GM23338 (cell line): Measurements from ENCODE around the gene NAA80. TPM values are rescaled to one million over a fixed set of nuclear protein-coding genes. Genes with fewer than 3 reads are reported as not detected.

Experiments used
- ATAC-seq: fragments of 200-7000 bp; cut with Tn5 transposase; 3 replicates; pipeline ENCODE4 v1.9.1; 2020
- DNase-seq: peaks from one replicate; pipeline ENCODE4 v3.0.0-alpha.2; 2015; ENCODE audit warnings: low spot score
- H2AFZ ChIP-seq: fragments of 200-600 bp; sonication (generic); 2 replicates; pipeline ENCODE4 v1.8.0; 2016; ENCODE audit warnings: antibody characterized with exemption, mild to moderate bottlenecking, moderate library complexity
- H3F3A ChIP-seq: fragments of 200-600 bp; sonication (generic); replicated peaks from 2 replicates; pipeline ENCODE4 v1.8.0; 2017; ENCODE audit warnings: antibody characterized with exemption, mixed run types, low read depth
- H3K27ac ChIP-seq: fragments of 200-600 bp; sonication (generic); 2 replicates; pipeline ENCODE4 v1.6.1; 2016; ENCODE audit warnings: low read depth
- H3K27me3 ChIP-seq: fragments of 200-600 bp; sonication (generic); 2 replicates; pipeline ENCODE4 v1.8.0; 2016; ENCODE audit warnings: mild to moderate bottlenecking, mixed run types, moderate library complexity; ENCODE audit not compliant: insufficient read depth
- H3K36me3 ChIP-seq: fragments of 200-600 bp; sonication (generic); 2 replicates; pipeline ENCODE4 v1.8.0; 2016; ENCODE audit warnings: mild to moderate bottlenecking; ENCODE audit not compliant: insufficient read depth
- H3K4me1 ChIP-seq: fragments of 200-600 bp; sonication (generic); 2 replicates; pipeline ENCODE4 v1.8.0; 2016; ENCODE audit warnings: mild to moderate bottlenecking, moderate library complexity; ENCODE audit not compliant: insufficient read depth
- H3K4me2 ChIP-seq: fragments of 200-600 bp; sonication (generic); 2 replicates; pipeline ENCODE4 v1.7.1; 2017; ENCODE audit warnings: mixed run types
- H3K4me3 ChIP-seq: fragments of 200-600 bp; sonication (generic); 2 replicates; pipeline ENCODE4 v1.6.1; 2016; ENCODE audit warnings: mixed run types
- H3K79me2 ChIP-seq: fragments of 200-600 bp; sonication (generic); replicated peaks from 2 replicates; pipeline ENCODE4 v1.8.0; 2017; ENCODE audit warnings: mild to moderate bottlenecking; ENCODE audit not compliant: insufficient read depth
- H3K9me2 ChIP-seq: fragments of 200-600 bp; sonication (generic); 2 replicates; pipeline ENCODE4 v1.8.0; 2017; ENCODE audit not compliant: insufficient read depth
- H4K20me1 ChIP-seq: fragments of 200-600 bp; sonication (generic); replicated peaks from 2 replicates; pipeline ENCODE4 v1.8.0; 2017; ENCODE audit warnings: mild to moderate bottlenecking; ENCODE audit not compliant: insufficient read depth
- H3K27ac Mint-ChIP-seq: 2 replicates; pipeline ENCODE4 v1.8.0; 2020; ENCODE audit warnings: inconsistent platforms, mild to moderate bottlenecking, moderate library complexity, mixed read lengths
- H3K27me3 Mint-ChIP-seq: 3 replicates; pipeline ENCODE4 v1.8.0; 2022; ENCODE audit warnings: low read depth, mild to moderate bottlenecking, moderate library complexity, mixed read lengths, inconsistent platforms; ENCODE audit not compliant: insufficient read depth, poor library complexity
- H3K36me3 Mint-ChIP-seq: 3 replicates; pipeline ENCODE4 v1.8.0; 2021; ENCODE audit warnings: low read depth, mild to moderate bottlenecking, inconsistent platforms, moderate library complexity, mixed read lengths
- H3K4me1 Mint-ChIP-seq: 3 replicates; pipeline ENCODE4 v1.8.0; 2020; ENCODE audit warnings: mild to moderate bottlenecking, inconsistent platforms, mixed read lengths
- H3K4me3 Mint-ChIP-seq: 3 replicates; pipeline ENCODE4 v1.8.0; 2021; ENCODE audit warnings: moderate library complexity, mild to moderate bottlenecking, inconsistent platforms, mixed read lengths
- H3K9me3 Mint-ChIP-seq: 3 replicates; pipeline ENCODE4 v1.8.0; 2020; ENCODE audit warnings: moderate library complexity, mild to moderate bottlenecking, inconsistent platforms, mixed read lengths
- CREB1 ChIP-seq: fragments of 250-450 bp; sonication (Bioruptor Pico); IDR thresholded peaks from 2 replicates; pipeline ENCODE4 v1.5.0; 2020; ENCODE audit warnings: low read depth, mild to moderate bottlenecking, moderate library complexity
- CTCF ChIP-seq, 2 experiments: fragments of 200-600 bp in 1 of 2; sonication (generic) in 1 of 2; conservative IDR thresholded peaks; 2 replicates each; pipeline versions ENCODE4 v1.5.1 to v1.6.1; 2016 to 2017; ENCODE audit warnings: antibody characterized with exemption in 2 of 2, low read depth in 2 of 2, mild to moderate bottlenecking in 2 of 2, moderate library complexity in 1 of 2
- ETS1 ChIP-seq: IDR thresholded peaks from 2 replicates; pipeline ENCODE4 v1.6.1; 2016; ENCODE audit warnings: antibody characterized with exemption
- EZH2 ChIP-seq: fragments of 200-600 bp; sonication (generic); IDR thresholded peaks from one replicate; pipeline ENCODE4 v1.8.0; 2017; ENCODE audit warnings: antibody characterized with exemption, mild to moderate bottlenecking, low read depth; ENCODE audit not compliant: unreplicated experiment
- EZH2phosphoT487 ChIP-seq: fragments of 200-600 bp; sonication (generic); IDR thresholded peaks from one replicate; pipeline ENCODE4 v1.8.1; 2018; ENCODE audit warnings: antibody characterized with exemption; ENCODE audit not compliant: unreplicated experiment
- JUNB ChIP-seq: IDR thresholded peaks from one replicate; pipeline ENCODE4 v1.6.1; 2016; ENCODE audit warnings: antibody characterized with exemption; ENCODE audit not compliant: unreplicated experiment
- NANOG ChIP-seq: IDR thresholded peaks from 2 replicates; pipeline ENCODE4 v1.6.1; 2016; ENCODE audit warnings: antibody characterized with exemption, borderline replicate concordance
- POLR2AphosphoS5 ChIP-seq: IDR thresholded peaks from 2 replicates; pipeline ENCODE4 v1.6.1; 2016; ENCODE audit warnings: antibody characterized with exemption, low read depth
- REST ChIP-seq: IDR thresholded peaks from one replicate; pipeline ENCODE4 v1.6.1; 2018; ENCODE audit warnings: antibody characterized with exemption; ENCODE audit not compliant: unreplicated experiment
- STAT1 ChIP-seq: IDR thresholded peaks from one replicate; pipeline ENCODE4 v1.6.1; 2016; ENCODE audit warnings: antibody characterized with exemption; ENCODE audit not compliant: unreplicated experiment
- ZNF331 ChIP-seq: fragments of 250-450 bp; sonication (Bioruptor Pico); IDR thresholded peaks from 2 replicates; pipeline ENCODE4 v1.5.0; 2020; ENCODE audit warnings: low read depth, mild to moderate bottlenecking, moderate library complexity
- ZNF462 ChIP-seq: fragments of 250-450 bp; sonication (Bioruptor Pico); IDR thresholded peaks from 2 replicates; pipeline ENCODE4 v1.5.0; 2020; ENCODE audit warnings: mild to moderate bottlenecking, moderate library complexity
- polyA plus RNA-seq: library from polyadenylated mRNA; unstranded; fragments of >200 nt; fragmentation: Nextera tagmentation; extraction: Ambion mirVana; gene quantifications from 2 replicates; pipeline ENCODE4 v1.2.1, GENCODE V29; 2016
- total RNA-seq: library from RNA; depleted of rRNA; stranded (reverse); fragments of >200 nt; shearing (Covaris generic); gene quantifications from 2 replicates; pipeline ENCODE4 v1.2.3, GENCODE V29; 2014

The NAA80 gene
- total and polyA plus RNA-seq, 2 experiments from 2014 or later = 12.1 to 16.7 TPM

GRCh38 chr3:50268276-50268675, 30.9 kb downstream of the NAA80 start:
- TF ChIP-seq POLR2AphosphoS5 (no peak), CTCF (conservative IDR thresholded peaks at IDR 0.05; ENCODE audit: low read depth in 2 of 2) (no peak), ZNF331 (no peak), NANOG (no peak), ETS1 (no peak), REST (no peak), EZH2 (no peak), STAT1 (no peak), JUNB (no peak), EZH2phosphoT487 (no peak), CREB1 (CRISPR knock-in tag) (no peak), ZNF462 (CRISPR knock-in tag) (no peak)
- H3K4me1 Mint-ChIP-seq = peaks cover 60% of the 10 kb centered on the region
- no peaks in the 10 kb centered on the region for H3K36me3 Mint-ChIP-seq
- no peaks in the 10 kb centered on the region for H3K79me2 ChIP-seq
- H4K20me1 ChIP-seq = no peaks in the 10 kb centered on the region
- H3K4me3 Mint-ChIP-seq = no peak overlapping the region
- peaks cover 48% of the 10 kb centered on the region for H3K4me1 ChIP-seq
- no peak for ATAC-seq
- no peaks in the 10 kb centered on the region for H3K9me2 ChIP-seq
- H3K27ac ChIP-seq = no peak overlapping the region
- H3K27ac Mint-ChIP-seq = no peak overlapping the region
- no peak overlapping the region for H3K4me3 ChIP-seq
- H3K27me3 ChIP-seq = peaks cover 4% of the 10 kb centered on the region
- H3K9me3 Mint-ChIP-seq = no peaks in the 10 kb centered on the region
- no peak for DNase-seq
- H3F3A ChIP-seq = 0 out of 2 replicates have a peak, but pooled peaks cover 8% of the 10 kb centered on the region
- H3K4me2 ChIP-seq = no peak overlapping the region
- H3K27me3 Mint-ChIP-seq = peaks cover 24% of the 10 kb centered on the region
- H2AFZ ChIP-seq = no peak overlapping the region
- H3K36me3 ChIP-seq = no peaks in the 10 kb centered on the region
